ENCODE data around the gene SHD. TPM values are rescaled to one million over a fixed set of nuclear protein-coding genes. Genes with fewer than 3 reads are reported as not detected.

Gene SHD
- total and polyA plus RNA-seq, 9 of the 15 experiments (the other 6 are each of a cell fraction or from before 2014, with no cell fraction given) = 0.05 to 0.62 (median 0.15) TPM; not detected in 5

GRCh38 chr19:4328243-4328990 lies 49.4 kb downstream of the SHD start (continued):
- TF ChIP-seq JUND (IDR thresholded peaks at IDR 0.05; ENCODE audit: borderline replicate concordance, low read depth, low read length) (peak; percentile 17; the same call in 1 of the 2 replicates), JUND (tag; IDR thresholded peaks at IDR 0.05; ENCODE audit: borderline replicate concordance, low read depth, low read length) (no peak), ZNF79 (CRISPR knock-in tag; IDR thresholded peaks at IDR 0.05; ENCODE audit: low read depth) (no peak), REST (IDR thresholded peaks at IDR 0.05; ENCODE audit: borderline replicate concordance) (no peak), REST (CRISPR knock-in tag; IDR thresholded peaks at IDR 0.05; ENCODE audit: low read depth) (no peak), E2F6 (IDR thresholded peaks at IDR 0.05; ENCODE audit: borderline replicate concordance in 1 of 2, extremely low read depth in 1 of 2, insufficient read depth in 1 of 2, insufficient read length in 1 of 2, low read depth in 1 of 2, low read length in 1 of 2, poor library complexity in 1 of 2, severe bottlenecking in 1 of 2) (peak; percentile 94 to 97), ADNP (tag; IDR thresholded peaks at IDR 0.05) (no peak), ZNF695 (CRISPR knock-in tag; IDR thresholded peaks at IDR 0.05) (no peak), NUFIP1 (IDR thresholded peaks at IDR 0.05; ENCODE audit: partially characterized antibody) (no peak), TAF15 (IDR thresholded peaks at IDR 0.05; ENCODE audit: low read depth, low read length) (no peak), ZNF124 (CRISPR knock-in tag; IDR thresholded peaks at IDR 0.05) (no peak), NRF1 (conservative IDR thresholded peaks at IDR 0.05 in 1 of 2, IDR thresholded peaks at IDR 0.05 in 1 of 2) (peak; percentile 95 to 96), ARID3B (CRISPR knock-in tag; IDR thresholded peaks at IDR 0.05; ENCODE audit: borderline replicate concordance) (no peak), FOXO4 (CRISPR knock-in tag; IDR thresholded peaks at IDR 0.05) (peak; percentile 81; the same call in 1 of the 2 replicates)
